PFSK-1 (cell line): ENCODE results near the gene OPCML.

Source experiments
- FOXP2 ChIP-seq: optimal IDR thresholded peaks from 2 replicates; pipeline ENCODE3; 2011; ENCODE audit warnings: borderline replicate concordance, control low read depth, inconsistent platforms; ENCODE audit not compliant: insufficient read depth; ENCODE audit errors: extremely low read length, extremely low read depth
- POLR2AphosphoS5 ChIP-seq: IDR thresholded peaks from 2 replicates; pipeline ENCODE4 v1.6.1; 2012; ENCODE audit warnings: low read depth, mild to moderate bottlenecking, control low read depth, low read length, moderate library complexity
- REST ChIP-seq, 2 experiments: IDR thresholded peaks; 2 replicates each; pipeline versions ENCODE4 v1.6.1 to v1.8.0; 2011 to 2012; ENCODE audit warnings: low read depth in 2 of 2, low read length in 2 of 2, control low read depth in 1 of 2, inconsistent platforms in 1 of 2, mild to moderate bottlenecking in 1 of 2, moderate library complexity in 1 of 2; ENCODE audit not compliant: insufficient read depth in 1 of 2
- SIN3A ChIP-seq: IDR thresholded peaks from 2 replicates; pipeline ENCODE4 v1.6.1; 2012; ENCODE audit warnings: mild to moderate bottlenecking, low read length, moderate library complexity, borderline replicate concordance; ENCODE audit not compliant: insufficient read depth
- TAF1 ChIP-seq: IDR thresholded peaks from 2 replicates; pipeline ENCODE4 v1.6.1; 2012; ENCODE audit warnings: low read length, control low read depth, borderline replicate concordance; ENCODE audit not compliant: insufficient read depth

The OPCML gene

GRCh38 chr11:132988411-132988810 is 543.9 kb downstream of the OPCML start:
- TF ChIP-seq SIN3A (no peak), POLR2AphosphoS5 (no peak), FOXP2 (no peak), REST (IDR thresholded peaks at IDR 0.05; ENCODE audit: insufficient read depth in 1 of 2, low read depth in 2 of 2, low read length in 2 of 2) (no peak), TAF1 (no peak)

GRCh38 chr11:132987936-132988335 is 544.4 kb downstream of the OPCML start:
- TF ChIP-seq POLR2AphosphoS5 (no peak), FOXP2 (no peak)

GRCh38 chr11:132983641-132983978 is 548.7 kb downstream of the OPCML start:
- no peak for TF ChIP-seq REST (IDR thresholded peaks at IDR 0.05; ENCODE audit: insufficient read depth in 1 of 2, low read depth in 2 of 2, low read length in 2 of 2)
- no peak for TF ChIP-seq TAF1
- no peak for TF ChIP-seq POLR2AphosphoS5
- TF ChIP-seq SIN3A, result no peak
- TF ChIP-seq FOXP2, result no peak

GRCh38 chr11:132982772-132983640 is 549.3 kb downstream of the OPCML start:
- TF ChIP-seq SIN3A, result no peak
- TF ChIP-seq FOXP2, result no peak
- TF ChIP-seq POLR2AphosphoS5, result no peak
- TF ChIP-seq TAF1, result no peak
- TF ChIP-seq REST (IDR thresholded peaks at IDR 0.05; ENCODE audit: insufficient read depth in 1 of 2, low read depth in 2 of 2, low read length in 2 of 2), result no peak

- no peak for TF ChIP-seq POLR2AphosphoS5
- TF ChIP-seq TAF1, result no peak
- TF ChIP-seq SIN3A, result no peak
- no peak for TF ChIP-seq FOXP2
- no peak for TF ChIP-seq REST (IDR thresholded peaks at IDR 0.05; ENCODE audit: insufficient read depth in 1 of 2, low read depth in 2 of 2, low read length in 2 of 2)
These were observed 551.0 kb downstream of the OPCML start for GRCh38 chr11:132981131-132981956.
